IMR-90 (cell line): ENCODE measurements around the gene MAN1A2.

Experiments used
- CTCF ChIP-seq: conservative IDR thresholded peaks from 2 replicates; pipeline ENCODE4 v1.5.1; 2012; ENCODE audit warnings: mild to moderate bottlenecking, low read depth, low read length, improper control_type of control experiment
- POLR2A ChIP-seq: IDR thresholded peaks from 2 replicates; pipeline ENCODE4 v1.6.1; 2012; ENCODE audit warnings: mild to moderate bottlenecking, low read depth, low read length
- RAD21 ChIP-seq: IDR thresholded peaks from 2 replicates; pipeline ENCODE4 v1.6.1; 2012; ENCODE audit warnings: low read length, improper control_type of control experiment
- RFX5 ChIP-seq: IDR thresholded peaks from 2 replicates; pipeline ENCODE4 v1.8.0; 2012; ENCODE audit warnings: low read depth, mild to moderate bottlenecking, low read length, moderate library complexity

- TF ChIP-seq RFX5 (no peak), RAD21 (no peak), CTCF (no peak), POLR2A (no peak)
Observed at GRCh38 chr1:117365350-117366176, 1.7 kb upstream of the MAN1A2 start.
